IMR-90 (cell line): ENCODE results near the gene SPPL2C. TPM values are rescaled to one million over a fixed set of nuclear protein-coding genes. Genes with fewer than 3 reads are reported as not detected.

ENCODE experiments used
- ATAC-seq: fragments of 200-7000 bp; cut with Tn5 transposase; 2 replicates; pipeline ENCODE4 v1.9.1; 2020; ENCODE audit warnings: low read depth, mild to moderate bottlenecking, moderate library complexity
- BruUV-seq: library from RNA; stranded (reverse); fragments of 400-500 nt; replicated peaks from 2 replicates; lab custom pipeline; 2021; lab: Mats Ljungman, UMichigan
- CTCF ChIA-PET: fragments of 300-600 bp; formaldehyde crosslinking; extraction: SDS; loops from one replicate; lab custom pipeline; 2021; ENCODE audit warnings: antibody characterized with exemption; lab: Yijun Ruan, JAX
- POLR2A ChIA-PET: fragments of 300-600 bp; sonication (Branson Sonifier 250); formaldehyde crosslinking; loops from one replicate; lab custom pipeline; 2022; ENCODE audit warnings: antibody characterized with exemption; ENCODE audit not compliant: unreplicated experiment; lab: Charles Lee
- DNase-seq: peaks from one replicate; pipeline ENCODE4 v3.0.0; 2013
- H2AFZ ChIP-seq: replicated peaks from 2 replicates; pipeline ENCODE3; 2013; ENCODE audit warnings: low read length, mild to moderate bottlenecking; ENCODE audit not compliant: poor library complexity
- H2AK5ac ChIP-seq: 2 replicates; pipeline ENCODE4 v1.6.1; 2013; ENCODE audit warnings: low read depth, low read length, inconsistent platforms
- H2AK9ac ChIP-seq: replicated peaks from 2 replicates; pipeline ENCODE3; 2013; ENCODE audit warnings: mild to moderate bottlenecking, low read depth, low read length, moderate library complexity; ENCODE audit not compliant: poor library complexity
- H2BK120ac ChIP-seq: 2 replicates; pipeline ENCODE4 v1.6.1; 2013; ENCODE audit warnings: low read depth, low read length, inconsistent platforms
- H2BK15ac ChIP-seq: 3 replicates; pipeline ENCODE4 v1.6.1; 2013; ENCODE audit warnings: low read depth, low read length, inconsistent platforms
- H2BK20ac ChIP-seq: 2 replicates; pipeline ENCODE4 v1.6.1; 2013; ENCODE audit warnings: low read depth, mild to moderate bottlenecking, inconsistent platforms, low read length, moderate library complexity
- H2BK5ac ChIP-seq: 2 replicates; pipeline ENCODE4 v1.6.1; 2013; ENCODE audit warnings: mild to moderate bottlenecking, low read depth, low read length, inconsistent platforms; ENCODE audit not compliant: poor library complexity, severe bottlenecking
- H3K14ac ChIP-seq: replicated peaks from 2 replicates; pipeline ENCODE4 v1.6.1; 2013; ENCODE audit warnings: low read depth, low read length, inconsistent platforms
- H3K18ac ChIP-seq: 2 replicates; pipeline ENCODE4 v1.6.1; 2013; ENCODE audit warnings: low read depth, low read length, control low read depth
- H3K23ac ChIP-seq: 2 replicates; pipeline ENCODE4 v1.6.1; 2013; ENCODE audit warnings: low read depth, low read length, inconsistent platforms
- H3K27ac ChIP-seq: 2 replicates; pipeline ENCODE4 v1.5.1; 2013; ENCODE audit warnings: mild to moderate bottlenecking, control low read depth, low read length; ENCODE audit not compliant: insufficient read depth
- H3K27me3 ChIP-seq: 2 replicates; pipeline ENCODE4 v1.6.1; 2013; ENCODE audit warnings: low read length; ENCODE audit not compliant: control insufficient read depth, insufficient read depth
- H3K36me3 ChIP-seq: 2 replicates; pipeline ENCODE4 v1.6.1; 2013; ENCODE audit warnings: low read length, mixed read lengths; ENCODE audit not compliant: control insufficient read depth, insufficient read depth
- H3K4ac ChIP-seq: 2 replicates; pipeline ENCODE4 v1.6.1; 2013; ENCODE audit warnings: low read depth, low read length, inconsistent platforms
- H3K4me1 ChIP-seq: 2 replicates; pipeline ENCODE4 v1.6.1; 2013; ENCODE audit warnings: low read length, mixed read lengths; ENCODE audit not compliant: control insufficient read depth, insufficient read depth
- H3K4me2 ChIP-seq: 2 replicates; pipeline ENCODE4 v1.6.1; 2013; ENCODE audit warnings: low read depth, mild to moderate bottlenecking, control low read depth, low read length, moderate library complexity
- H3K4me3 ChIP-seq: 2 replicates; pipeline ENCODE4 v1.5.1; 2013; ENCODE audit warnings: low read depth, mild to moderate bottlenecking, control low read depth, low read length, moderate library complexity; ENCODE audit not compliant: insufficient read depth
- H3K56ac ChIP-seq: 2 replicates; pipeline ENCODE4 v1.6.1; 2013; ENCODE audit warnings: low read length, inconsistent platforms; ENCODE audit not compliant: insufficient read depth; ENCODE audit errors: extremely low read depth
- H3K79me1 ChIP-seq, 2 experiments: 2 replicates each; pipeline ENCODE4 v1.6.1; 2013; ENCODE audit warnings: low read length in 2 of 2, inconsistent platforms in 1 of 2, low read depth in 1 of 2
- H3K9ac ChIP-seq: 2 replicates; pipeline ENCODE4 v1.6.1; 2013; ENCODE audit warnings: low read depth, low read length, control low read depth
- H3K9me1 ChIP-seq: 2 replicates; pipeline ENCODE4 v1.6.1; 2013; ENCODE audit warnings: low read length, inconsistent platforms; ENCODE audit not compliant: insufficient read depth
- H3K9me3 ChIP-seq: 2 replicates; pipeline ENCODE4 v1.6.1; 2013; ENCODE audit warnings: low read length; ENCODE audit not compliant: control insufficient read depth, insufficient read depth
- H4K20me1 ChIP-seq: 2 replicates; pipeline ENCODE4 v1.6.1; 2013; ENCODE audit warnings: low read length, inconsistent platforms; ENCODE audit not compliant: insufficient read depth
- H4K5ac ChIP-seq: 2 replicates; pipeline ENCODE4 v1.6.1; 2013; ENCODE audit warnings: mild to moderate bottlenecking, low read depth, low read length, control low read depth
- H4K8ac ChIP-seq, 2 experiments: 2 replicates each; pipeline ENCODE4 v1.6.1; 2013; ENCODE audit warnings: low read depth in 2 of 2, low read length in 2 of 2, control low read depth in 1 of 2, inconsistent platforms in 1 of 2
- H4K91ac ChIP-seq: 2 replicates; pipeline ENCODE4 v1.6.1; 2013; ENCODE audit warnings: low read depth, low read length, inconsistent platforms; ENCODE audit not compliant: insufficient read depth
- CEBPB ChIP-seq: IDR thresholded peaks from 2 replicates; pipeline ENCODE4 v1.6.1; 2012; ENCODE audit warnings: low read depth, low read length, improper control_type of control experiment
- CHD1 ChIP-seq: IDR thresholded peaks from 2 replicates; pipeline ENCODE4 v1.6.1; 2012; ENCODE audit warnings: low read depth, low read length, improper control_type of control experiment
- FOS ChIP-seq: fragments of 150-350 bp; IDR thresholded peaks from 2 replicates; pipeline ENCODE4 v1.6.1; 2016; ENCODE audit warnings: low read depth, low read length
- MAZ ChIP-seq: IDR thresholded peaks from 2 replicates; pipeline ENCODE4 v1.6.1; 2012; ENCODE audit warnings: low read depth, mild to moderate bottlenecking, low read length, improper control_type of control experiment, moderate library complexity, borderline replicate concordance
- MXI1 ChIP-seq: IDR thresholded peaks from 2 replicates; pipeline ENCODE4 v1.6.1; 2012; ENCODE audit warnings: low read depth, mild to moderate bottlenecking, low read length, moderate library complexity, borderline replicate concordance
- NFE2L2 ChIP-seq: fragments of 150-350 bp; IDR thresholded peaks from 2 replicates; pipeline ENCODE4 v1.6.1; 2016; ENCODE audit warnings: low read depth, mild to moderate bottlenecking, low read length
- POLR2A ChIP-seq: IDR thresholded peaks from 2 replicates; pipeline ENCODE4 v1.6.1; 2012; ENCODE audit warnings: mild to moderate bottlenecking, low read depth, low read length
- RAD21 ChIP-seq: IDR thresholded peaks from 2 replicates; pipeline ENCODE4 v1.6.1; 2012; ENCODE audit warnings: low read length, improper control_type of control experiment
- RCOR1 ChIP-seq: IDR thresholded peaks from 2 replicates; pipeline ENCODE4 v1.6.1; 2012; ENCODE audit warnings: mild to moderate bottlenecking, low read length, improper control_type of control experiment; ENCODE audit not compliant: insufficient replicate concordance
- SMC3 ChIP-seq: fragments of 150-350 bp; IDR thresholded peaks from 2 replicates; pipeline ENCODE4 v1.6.1; 2016; ENCODE audit warnings: low read depth, mild to moderate bottlenecking, antibody characterized with exemption, low read length, moderate library complexity
- WGBS, 2 experiments: methylation state at CpG; one replicate each; pipeline versions ENCODE4 v1.1.5 to v1.1.7; 2013; ENCODE audit warnings: missing lambda C conversion rate in 2 of 2; ENCODE audit not compliant: insufficient read length in 1 of 2; ENCODE audit errors: extremely low coverage in 2 of 2; 5-methylcytosine and 5-hydroxymethylcytosine counted together
- dilution Hi-C: fragments of 300-500 bp; cut with HindIII; formaldehyde crosslinking; loops from one replicate; pipeline ENCODE4 v1.14.3; 2018; ENCODE audit warnings: low sequenced_read_pairs; ENCODE audit not compliant: unreplicated experiment
- in situ Hi-C: fragments of 300-500 bp; cut with MboI; formaldehyde crosslinking; loops from 3 replicates; pipeline ENCODE4 v1.14.3; 2019; ENCODE audit warnings: low sequenced_read_pairs, inconsistent platforms, mixed read lengths
- intact Hi-C: fragments of 100-400 bp; cut with micrococcal nuclease; formaldehyde crosslinking; loops from 2 replicates; pipeline ENCODE4 v1.10.0; 2022
- polyA plus RNA-seq, 3 experiments: library from polyadenylated mRNA; depleted of rRNA; stranded (reverse); fragments of >200 nt; gene quantifications; 2 replicates each; pipeline ENCODE4 v1.2.3, GENCODE V29; 2012; ENCODE audit warnings: low replicate concordance in 1 of 3
- total RNA-seq: library from RNA; depleted of rRNA; stranded (reverse); fragments of >200 nt; gene quantifications from 2 replicates; pipeline ENCODE4 v1.2.3, GENCODE V29; 2012
- TF ChIP-seq, protein P1 (sequence below): fragments of 150-350 bp; IDR thresholded peaks from 2 replicates; pipeline ENCODE4 v1.6.1; 2016; ENCODE audit warnings: low read depth, mild to moderate bottlenecking, low read length, moderate library complexity, borderline replicate concordance
- TF ChIP-seq, protein P2 (sequence below): fragments of 150-350 bp; IDR thresholded peaks from 2 replicates; pipeline ENCODE4 v1.6.1; 2017; ENCODE audit warnings: mild to moderate bottlenecking, antibody characterized with exemption, low read length, low read depth
- TF ChIP-seq, protein P3 (sequence below): conservative IDR thresholded peaks from 2 replicates; pipeline ENCODE4 v1.5.1; 2012; ENCODE audit warnings: mild to moderate bottlenecking, low read depth, low read length, improper control_type of control experiment

SPPL2C gene
- total and polyA plus RNA-seq, 2 of the 4 experiments (the other 2 are of a cell fraction), result not detected

DNA sequence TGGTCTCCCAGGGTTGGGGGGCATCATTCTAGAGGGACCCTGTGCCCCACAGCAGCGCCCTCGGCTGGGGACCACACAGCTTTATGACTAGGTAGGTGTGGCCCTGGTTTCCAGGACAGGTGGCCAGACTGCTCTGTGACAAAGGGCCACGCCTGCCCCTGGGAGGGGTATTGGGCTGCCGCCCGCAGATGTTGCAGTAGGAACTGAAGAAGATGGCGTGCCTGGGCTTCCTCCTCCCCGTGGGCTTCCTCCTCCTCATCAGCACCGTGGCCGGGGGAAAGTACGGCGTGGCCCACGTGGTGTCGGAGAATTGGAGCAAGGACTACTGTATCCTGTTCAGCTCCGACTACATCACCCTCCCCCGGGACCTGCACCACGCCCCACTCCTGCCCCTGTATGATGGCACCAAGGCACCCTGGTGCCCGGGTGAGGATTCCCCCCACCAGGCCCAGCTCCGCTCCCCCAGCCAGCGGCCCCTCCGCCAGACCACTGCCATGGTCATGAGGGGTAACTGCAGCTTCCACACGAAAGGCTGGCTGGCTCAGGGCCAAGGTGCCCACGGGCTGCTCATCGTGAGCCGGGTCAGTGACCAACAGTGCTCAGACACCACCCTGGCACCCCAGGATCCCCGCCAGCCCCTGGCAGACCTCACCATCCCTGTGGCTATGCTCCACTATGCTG is at the start of gene SPPL2C (continued):
- TF ChIP-seq SMC3 (no peak), RAD21 (no peak), MAZ (no peak), FOS (no peak)

DNA sequence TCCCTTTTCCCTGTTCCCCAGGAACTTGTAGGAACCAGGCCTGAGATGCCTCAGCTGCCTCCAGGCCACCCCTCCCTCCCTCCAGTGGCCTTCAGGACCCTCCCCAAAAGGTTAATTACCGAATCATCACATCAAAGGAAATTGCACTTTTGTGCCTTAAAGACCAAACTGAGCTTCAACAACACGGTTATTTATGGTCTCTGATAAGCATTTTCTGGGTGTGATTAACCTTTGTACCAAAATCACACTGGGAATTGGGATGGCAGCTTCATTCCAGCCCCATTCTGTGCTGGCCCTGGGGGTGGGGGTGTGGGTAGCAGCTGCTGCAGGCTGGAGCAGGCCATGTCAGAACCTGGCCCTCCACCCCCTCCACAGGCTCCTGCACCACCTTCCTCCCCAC is 43.9 kb upstream of the SPPL2C start:
- Histone ChIP-seq H3K27ac (no peak overlapping the region), H3K4me1 (no peaks in the 10 kb centered on the region), H3K36me3 (no peaks in the 10 kb centered on the region), H3K14ac (no peak overlapping the region), H2AFZ (no peak overlapping the region), H3K9me1 (no peaks in the 10 kb centered on the region), H3K4me2 (no peak overlapping the region), H2BK20ac (no peak overlapping the region), H4K20me1 (no peaks in the 10 kb centered on the region), H3K4ac (no peak overlapping the region), H2BK120ac (no peak overlapping the region), H2BK15ac (no peak overlapping the region), H2AK9ac (no peak overlapping the region), H2AK5ac (no peak overlapping the region), H4K5ac (no peak overlapping the region), H3K4me3 (no peak overlapping the region), H4K8ac (no peak overlapping the region), H3K27me3 (peaks cover 55% of the 10 kb centered on the region), H3K79me1 (no peaks in the 10 kb centered on the region), H3K23ac (no peak overlapping the region), H3K9me3 (no peaks in the 10 kb centered on the region), H2BK5ac (no peak overlapping the region), H3K56ac (no peak overlapping the region), H3K9ac (no peak overlapping the region), H3K18ac (no peak overlapping the region), H4K91ac (no peak overlapping the region)
- BruUV-seq, result no TSS peak
- DNase-seq, result no peak
- no peak for ATAC-seq
- WGBS, 2 experiments, result no CpG with 5 or more reads among the region's 2 CpGs
- in situ Hi-C loops, result no loop called here
- intact Hi-C loops, result no loop called here
- ChIA-PET CTCF (interaction anchor here (1.3 kb wide), 1 partner anchor 31 kb away, joined by 3 read pairs; no protein-coding TSS in a partner anchor), POLR2A (no interaction called here)
- dilution Hi-C loops, result no loop called here
- no peak for TF ChIP-seq NFE2L2
- TF ChIP-seq, protein P1, sequence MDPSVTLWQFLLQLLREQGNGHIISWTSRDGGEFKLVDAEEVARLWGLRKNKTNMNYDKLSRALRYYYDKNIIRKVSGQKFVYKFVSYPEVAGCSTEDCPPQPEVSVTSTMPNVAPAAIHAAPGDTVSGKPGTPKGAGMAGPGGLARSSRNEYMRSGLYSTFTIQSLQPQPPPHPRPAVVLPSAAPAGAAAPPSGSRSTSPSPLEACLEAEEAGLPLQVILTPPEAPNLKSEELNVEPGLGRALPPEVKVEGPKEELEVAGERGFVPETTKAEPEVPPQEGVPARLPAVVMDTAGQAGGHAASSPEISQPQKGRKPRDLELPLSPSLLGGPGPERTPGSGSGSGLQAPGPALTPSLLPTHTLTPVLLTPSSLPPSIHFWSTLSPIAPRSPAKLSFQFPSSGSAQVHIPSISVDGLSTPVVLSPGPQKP, result no peak
- TF ChIP-seq MAZ, result no peak
- TF ChIP-seq, protein P2, sequence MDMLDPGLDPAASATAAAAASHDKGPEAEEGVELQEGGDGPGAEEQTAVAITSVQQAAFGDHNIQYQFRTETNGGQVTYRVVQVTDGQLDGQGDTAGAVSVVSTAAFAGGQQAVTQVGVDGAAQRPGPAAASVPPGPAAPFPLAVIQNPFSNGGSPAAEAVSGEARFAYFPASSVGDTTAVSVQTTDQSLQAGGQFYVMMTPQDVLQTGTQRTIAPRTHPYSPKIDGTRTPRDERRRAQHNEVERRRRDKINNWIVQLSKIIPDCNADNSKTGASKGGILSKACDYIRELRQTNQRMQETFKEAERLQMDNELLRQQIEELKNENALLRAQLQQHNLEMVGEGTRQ, result no peak
- TF ChIP-seq SMC3, result no peak
- no peak for TF ChIP-seq POLR2A
- TF ChIP-seq, protein P3, sequence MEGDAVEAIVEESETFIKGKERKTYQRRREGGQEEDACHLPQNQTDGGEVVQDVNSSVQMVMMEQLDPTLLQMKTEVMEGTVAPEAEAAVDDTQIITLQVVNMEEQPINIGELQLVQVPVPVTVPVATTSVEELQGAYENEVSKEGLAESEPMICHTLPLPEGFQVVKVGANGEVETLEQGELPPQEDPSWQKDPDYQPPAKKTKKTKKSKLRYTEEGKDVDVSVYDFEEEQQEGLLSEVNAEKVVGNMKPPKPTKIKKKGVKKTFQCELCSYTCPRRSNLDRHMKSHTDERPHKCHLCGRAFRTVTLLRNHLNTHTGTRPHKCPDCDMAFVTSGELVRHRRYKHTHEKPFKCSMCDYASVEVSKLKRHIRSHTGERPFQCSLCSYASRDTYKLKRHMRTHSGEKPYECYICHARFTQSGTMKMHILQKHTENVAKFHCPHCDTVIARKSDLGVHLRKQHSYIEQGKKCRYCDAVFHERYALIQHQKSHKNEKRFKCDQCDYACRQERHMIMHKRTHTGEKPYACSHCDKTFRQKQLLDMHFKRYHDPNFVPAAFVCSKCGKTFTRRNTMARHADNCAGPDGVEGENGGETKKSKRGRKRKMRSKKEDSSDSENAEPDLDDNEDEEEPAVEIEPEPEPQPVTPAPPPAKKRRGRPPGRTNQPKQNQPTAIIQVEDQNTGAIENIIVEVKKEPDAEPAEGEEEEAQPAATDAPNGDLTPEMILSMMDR, result no peak
- no peak for TF ChIP-seq RCOR1
- no peak for TF ChIP-seq MXI1
- no peak for TF ChIP-seq CEBPB
- TF ChIP-seq RAD21, result no peak
- no peak for TF ChIP-seq CHD1
